H9 (cell line): ENCODE results near the gene HYPK. TPM values are rescaled to one million over a fixed set of nuclear protein-coding genes. Genes with fewer than 3 reads are reported as not detected.

ENCODE experiments used
- DNase-seq: peaks from one replicate; pipeline ENCODE4 v3.0.0-alpha.2; 2017
- H2AFZ ChIP-seq: one replicate; pipeline ENCODE4 v1.6.1; 2013; ENCODE audit warnings: mild to moderate bottlenecking, low read length, control low read depth, moderate library complexity
- H2AK5ac ChIP-seq: 2 replicates; pipeline ENCODE4 v1.6.1; 2013; ENCODE audit warnings: low read length, control low read depth, mixed read lengths; ENCODE audit not compliant: insufficient read length
- H2BK120ac ChIP-seq: one replicate; pipeline ENCODE4 v1.6.1; 2013; ENCODE audit warnings: low read depth, mild to moderate bottlenecking, low read length, control low read depth, inconsistent platforms; ENCODE audit not compliant: poor library complexity, severe bottlenecking
- H2BK12ac ChIP-seq: 2 replicates; pipeline ENCODE4 v1.6.1; 2013; ENCODE audit warnings: low read length, control low read depth, mixed read lengths, low read depth; ENCODE audit not compliant: insufficient read length
- H2BK15ac ChIP-seq: 2 replicates; pipeline ENCODE4 v1.6.1; 2013; ENCODE audit warnings: low read depth, low read length, control low read depth
- H2BK20ac ChIP-seq: one replicate; pipeline ENCODE4 v1.6.1; 2013; ENCODE audit warnings: low read depth, mild to moderate bottlenecking, low read length, control low read depth, inconsistent platforms; ENCODE audit not compliant: poor library complexity, severe bottlenecking
- H2BK5ac ChIP-seq: 2 replicates; pipeline ENCODE4 v1.6.1; 2013; ENCODE audit warnings: low read length, control low read depth, mixed read lengths; ENCODE audit not compliant: insufficient read length
- H3K14ac ChIP-seq: 2 replicates; pipeline ENCODE4 v1.6.1; 2013; ENCODE audit warnings: low read length, control low read depth; ENCODE audit not compliant: insufficient read depth
- H3K18ac ChIP-seq: 2 replicates; pipeline ENCODE4 v1.6.1; 2013; ENCODE audit warnings: low read depth, mild to moderate bottlenecking, mixed read lengths, low read length, control low read depth; ENCODE audit not compliant: insufficient read length
- H3K23ac ChIP-seq: 2 replicates; pipeline ENCODE4 v1.6.1; 2013; ENCODE audit warnings: low read length, control low read depth, mixed read lengths, low read depth; ENCODE audit not compliant: insufficient read length
- H3K23me2 ChIP-seq: 2 replicates; pipeline ENCODE4 v1.6.1; 2013; ENCODE audit warnings: low read depth, mild to moderate bottlenecking, mixed read lengths, low read length, control low read depth; ENCODE audit not compliant: insufficient read length, poor library complexity, severe bottlenecking
- H3K27ac ChIP-seq: 2 replicates; pipeline ENCODE4 v1.5.1; 2013; ENCODE audit warnings: low read length, control low read depth, mixed read lengths, low read depth; ENCODE audit not compliant: insufficient read length
- H3K27me3 ChIP-seq: 2 replicates; pipeline ENCODE4 v1.6.1; 2013; ENCODE audit warnings: low read length, control low read depth, inconsistent platforms; ENCODE audit not compliant: insufficient read depth
- H3K4ac ChIP-seq: 2 replicates; pipeline ENCODE4 v1.6.1; 2013; ENCODE audit warnings: low read depth, mild to moderate bottlenecking, control low read depth, inconsistent platforms, low read length, moderate library complexity
- H3K4me1 ChIP-seq: 2 replicates; pipeline ENCODE4 v1.6.1; 2013; ENCODE audit warnings: low read length, control low read depth, inconsistent platforms; ENCODE audit not compliant: insufficient read depth
- H3K4me2 ChIP-seq: 2 replicates; pipeline ENCODE4 v1.6.1; 2013; ENCODE audit warnings: low read length, control low read depth, mixed read lengths; ENCODE audit not compliant: insufficient read length, insufficient read depth
- H3K56ac ChIP-seq: 2 replicates; pipeline ENCODE4 v1.6.1; 2013; ENCODE audit warnings: low read depth, mild to moderate bottlenecking, mixed read lengths, low read length, control low read depth; ENCODE audit not compliant: insufficient read length
- H3K79me1 ChIP-seq: 2 replicates; pipeline ENCODE4 v1.6.1; 2013; ENCODE audit warnings: low read depth, mild to moderate bottlenecking, moderate library complexity, low read length, control low read depth, inconsistent platforms; ENCODE audit not compliant: insufficient read depth, poor library complexity, severe bottlenecking
- H3K79me2 ChIP-seq: 2 replicates; pipeline ENCODE4 v1.6.1; 2013; ENCODE audit warnings: low read length, control low read depth, inconsistent platforms; ENCODE audit not compliant: insufficient read depth
- H3K9ac ChIP-seq: 2 replicates; pipeline ENCODE4 v1.6.1; 2013; ENCODE audit warnings: low read length, control low read depth, mixed read lengths; ENCODE audit not compliant: insufficient read length; ENCODE audit errors: extremely low read depth
- H3K9me3 ChIP-seq: one replicate; pipeline ENCODE4 v1.6.1; 2013; ENCODE audit warnings: low read depth, low read length, inconsistent platforms; ENCODE audit not compliant: control insufficient read depth
- H3T11ph ChIP-seq: one replicate; pipeline ENCODE4 v1.6.1; 2013; ENCODE audit warnings: mild to moderate bottlenecking, low read length, control low read depth, inconsistent platforms
- H4K20me1 ChIP-seq: one replicate; pipeline ENCODE4 v1.6.1; 2013; ENCODE audit not compliant: control insufficient read depth, insufficient read length, insufficient read depth
- H4K5ac ChIP-seq: 2 replicates; pipeline ENCODE4 v1.6.1; 2013; ENCODE audit warnings: low read depth, mild to moderate bottlenecking, mixed read lengths, low read length, control low read depth; ENCODE audit not compliant: insufficient read length
- H4K8ac ChIP-seq: replicated peaks from 2 replicates; pipeline ENCODE4 v1.6.1; 2013; ENCODE audit warnings: low read length, control low read depth, mixed read lengths, low read depth; ENCODE audit not compliant: insufficient read length
- H4K91ac ChIP-seq: 2 replicates; pipeline ENCODE4 v1.6.1; 2013; ENCODE audit warnings: low read depth, mild to moderate bottlenecking, moderate library complexity, mixed read lengths, low read length, control low read depth; ENCODE audit not compliant: insufficient read length
- H3K27ac Mint-ChIP-seq, 3 experiments: 2 replicates in 2 of 3; 3 replicates in 1 of 3; pipeline ENCODE4 v1.8.0; 2020 to 2021; ENCODE audit warnings: mixed read lengths in 3 of 3, mild to moderate bottlenecking in 1 of 3, moderate library complexity in 1 of 3
- H3K27me3 Mint-ChIP-seq: 2 replicates; pipeline ENCODE4 v1.8.0; 2021; ENCODE audit warnings: low read depth, mild to moderate bottlenecking, moderate library complexity, mixed read lengths
- H3K36me3 Mint-ChIP-seq, 3 experiments: 2 replicates in 2 of 3; 3 replicates in 1 of 3; pipeline ENCODE4 v1.8.0; 2020 to 2021; ENCODE audit warnings: low read depth in 3 of 3, mixed read lengths in 3 of 3; ENCODE audit not compliant: insufficient read depth in 1 of 3
- H3K4me1 Mint-ChIP-seq, 2 experiments: 2 replicates each; pipeline ENCODE4 v1.8.0; 2020; ENCODE audit warnings: mixed read lengths in 2 of 2
- H3K4me3 Mint-ChIP-seq, 2 experiments: 2 replicates in 1 of 2; 3 replicates in 1 of 2; pipeline ENCODE4 v1.8.0; 2020 to 2021; ENCODE audit warnings: mild to moderate bottlenecking in 2 of 2, mixed read lengths in 2 of 2, moderate library complexity in 1 of 2
- H3K9me3 Mint-ChIP-seq, 2 experiments: 2 replicates in 1 of 2; 3 replicates in 1 of 2; pipeline ENCODE4 v1.8.0; 2020; ENCODE audit warnings: mild to moderate bottlenecking in 2 of 2, mixed read lengths in 2 of 2, moderate library complexity in 1 of 2
- CTCF ChIP-seq: fragments of 200-600 bp; sonication (generic); conservative IDR thresholded peaks from 3 replicates; pipeline ENCODE4 v1.8.0; 2021; ENCODE audit warnings: antibody characterized with exemption, mild to moderate bottlenecking
- WGBS: extraction: QIAGEN DNeasy Blood & Tissue Kit; methylation state at CpG from one replicate; pipeline ENCODE4 v1.1.7; 2013; ENCODE audit warnings: missing lambda C conversion rate, low lambda C conversion rate, mixed read lengths; ENCODE audit not compliant: insufficient read length; ENCODE audit errors: extremely low coverage; 5-methylcytosine and 5-hydroxymethylcytosine counted together
- total RNA-seq: library from RNA; stranded (reverse); gene quantifications from 2 replicates; pipeline ENCODE4 v1.2.1, GENCODE V29; 2021

The HYPK gene
- total RNA-seq, 1 experiment from 2014 or later: 25.4 TPM

DNA sequence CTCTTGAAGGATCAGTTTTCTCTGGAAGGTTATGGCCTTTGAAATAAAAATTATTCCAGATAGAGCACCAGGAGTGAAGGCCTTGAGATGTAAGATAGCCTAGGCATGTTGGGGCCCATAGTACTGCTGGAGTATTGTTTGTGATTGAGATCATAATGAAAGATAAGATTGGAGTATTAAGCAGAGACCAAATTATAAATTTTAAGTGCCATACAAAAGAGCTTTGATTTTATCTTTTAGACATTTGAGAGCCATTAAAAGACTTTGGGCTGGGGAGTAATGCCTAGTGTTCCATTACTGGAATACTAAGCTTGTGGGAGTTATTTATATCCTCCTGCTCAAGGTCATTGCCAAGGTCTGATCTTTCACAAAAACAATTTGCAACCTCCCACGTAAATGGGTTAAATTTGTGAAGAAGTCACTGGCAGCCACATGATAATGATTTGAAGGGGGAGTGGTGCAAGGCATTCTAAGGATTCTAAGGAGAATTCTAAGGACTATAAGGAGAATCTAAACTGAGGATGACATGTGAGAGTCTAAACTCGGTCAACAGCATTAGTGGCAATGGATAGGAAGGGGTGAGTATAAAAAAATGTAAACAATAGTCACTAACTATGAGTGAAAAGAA is 36.5 kb upstream of the HYPK start:
- Mint-ChIP-seq H3K27me3 (no peaks in the 10 kb centered on the region), H3K4me1 (no peaks in the 10 kb centered on the region), H3K4me3 (no peak overlapping the region), H3K27ac (no peak overlapping the region), H3K9me3 (no peaks in the 10 kb centered on the region), H3K36me3 (peaks cover 61 to 93% (median 75%) of the 10 kb centered on the region in 3 experiments; a peak in 6 of 7 replicates)
- no peak overlapping the region for H3K27ac ChIP-seq
- H4K8ac ChIP-seq: no peak overlapping the region
- H2AFZ ChIP-seq: no peak overlapping the region
- no CpG with 5 or more reads among the region's 2 CpGs for WGBS
- no peak overlapping the region for H3K9ac ChIP-seq
- DNase-seq: no peak
- H2BK120ac ChIP-seq: no peak overlapping the region
- H3K18ac ChIP-seq: no peak overlapping the region
- no peak overlapping the region for H3T11ph ChIP-seq
- no peak overlapping the region for H2BK5ac ChIP-seq
- H3K79me2 ChIP-seq: no peaks in the 10 kb centered on the region
- no peak overlapping the region for H3K56ac ChIP-seq
- no peak overlapping the region for H4K91ac ChIP-seq
- no peaks in the 10 kb centered on the region for H3K9me3 ChIP-seq
- no peak for TF ChIP-seq CTCF
- H2BK20ac ChIP-seq: no peak overlapping the region
- H3K14ac ChIP-seq: no peak overlapping the region
- no peak overlapping the region for H2AK5ac ChIP-seq
- H3K4me1 ChIP-seq: no peaks in the 10 kb centered on the region
- peaks cover 5% of the 10 kb centered on the region for H3K79me1 ChIP-seq
- H3K27me3 ChIP-seq: no peaks in the 10 kb centered on the region
- no peaks in the 10 kb centered on the region for H3K23me2 ChIP-seq
- H2BK15ac ChIP-seq: no peak overlapping the region
- no peaks in the 10 kb centered on the region for H4K20me1 ChIP-seq
- H3K23ac ChIP-seq: no peak overlapping the region
- H2BK12ac ChIP-seq: no peak overlapping the region
- H3K4me2 ChIP-seq: no peak overlapping the region
- H4K5ac ChIP-seq: no peak overlapping the region
- no peak overlapping the region for H3K4ac ChIP-seq
